HAP-1 (cell line): Measurements from ENCODE around the gene LAMA3.
"Not testable (repeated sequence)": the region's sequence is repeated elsewhere in the genome, so short reads cannot be mapped to it uniquely, and the experiment has no call there.

ENCODE experiments used
- DNase-seq, 2 experiments: peaks; one replicate each; pipeline ENCODE4 v3.0.0-alpha.2; 2016 to 2020; ENCODE audit warnings: low spot score in 2 of 2
- H3K27me3 ChIP-seq: fragments of 250-450 bp; sonication (Bioruptor Pico); 2 replicates; pipeline ENCODE4 v1.5.1; 2020; ENCODE audit warnings: low read depth, mild to moderate bottlenecking, moderate library complexity
- H3K36me3 ChIP-seq: fragments of 250-450 bp; sonication (Bioruptor Pico); replicated peaks from 2 replicates; pipeline ENCODE4 v1.5.1; 2020; ENCODE audit warnings: mild to moderate bottlenecking
- H3K4me1 ChIP-seq: fragments of 250-450 bp; sonication (Bioruptor Pico); 2 replicates; pipeline ENCODE4 v1.5.1; 2020; ENCODE audit warnings: mild to moderate bottlenecking
- H3K4me3 ChIP-seq: fragments of 250-450 bp; sonication (Bioruptor Pico); 2 replicates; pipeline ENCODE4 v1.5.1; 2020; ENCODE audit warnings: mild to moderate bottlenecking, moderate library complexity
- H3K9me3 ChIP-seq: fragments of 250-450 bp; sonication (Bioruptor Pico); 2 replicates; pipeline ENCODE4 v1.5.1; 2020; ENCODE audit warnings: mild to moderate bottlenecking, moderate library complexity
- in situ Hi-C: fragments of 300-500 bp; cut with MboI; formaldehyde crosslinking; loops from 3 replicates; pipeline ENCODE4 v1.14.3; 2020; ENCODE audit warnings: low sequenced_read_pairs, inconsistent platforms, mixed read lengths

Gene LAMA3

GRCh38 chr18:23704806-23705205 lies 15.6 kb downstream of the LAMA3 start:
- H3K4me1 ChIP-seq: no peaks in the 10 kb centered on the region
- H3K27me3 ChIP-seq: no peaks in the 10 kb centered on the region
- H3K9me3 ChIP-seq: no peaks in the 10 kb centered on the region
- no peak overlapping the region for H3K4me3 ChIP-seq
- no peak for DNase-seq
- in situ Hi-C loops: no loop called here
- H3K36me3 ChIP-seq: no peaks in the 10 kb centered on the region

GRCh38 chr18:23706971-23707640 lies 17.9 kb downstream of the LAMA3 start:
- DNase-seq: no peak
- Histone ChIP-seq H3K4me1 (no peaks in the 10 kb centered on the region), H3K9me3 (no peaks in the 10 kb centered on the region), H3K27me3 (no peaks in the 10 kb centered on the region), H3K4me3 (no peak overlapping the region), H3K36me3 (no peaks in the 10 kb centered on the region)
- in situ Hi-C loops: no loop called here

GRCh38 chr18:23710068-23710527 lies 20.8 kb downstream of the LAMA3 start:
- no peak overlapping the region for H3K4me3 ChIP-seq
- H3K36me3 ChIP-seq: no peaks in the 10 kb centered on the region
- H3K4me1 ChIP-seq: no peaks in the 10 kb centered on the region
- in situ Hi-C loops: no loop called here
- DNase-seq: no peak
- no peaks in the 10 kb centered on the region for H3K9me3 ChIP-seq
- H3K27me3 ChIP-seq: no peaks in the 10 kb centered on the region

GRCh38 chr18:23710946-23711345 lies 21.7 kb downstream of the LAMA3 start:
- no peaks in the 10 kb centered on the region for H3K36me3 ChIP-seq
- no peaks in the 10 kb centered on the region for H3K27me3 ChIP-seq
- in situ Hi-C loops: no loop called here
- DNase-seq: no peak
- H3K9me3 ChIP-seq: no peaks in the 10 kb centered on the region
- no peak overlapping the region for H3K4me3 ChIP-seq
- H3K4me1 ChIP-seq: no peaks in the 10 kb centered on the region

GRCh38 chr18:23711426-23711825 lies 22.2 kb downstream of the LAMA3 start:
- Histone ChIP-seq H3K36me3 (no peaks in the 10 kb centered on the region), H3K4me3 (no peak overlapping the region), H3K4me1 (no peaks in the 10 kb centered on the region), H3K9me3 (no peaks in the 10 kb centered on the region), H3K27me3 (no peaks in the 10 kb centered on the region)
- in situ Hi-C loops: no loop called here
- DNase-seq: no peak

GRCh38 chr18:23712445-23712844 lies 23.2 kb downstream of the LAMA3 start:
- H3K27me3 ChIP-seq: no peaks in the 10 kb centered on the region
- H3K9me3 ChIP-seq: no peaks in the 10 kb centered on the region
- no peak overlapping the region for H3K4me3 ChIP-seq
- in situ Hi-C loops: no loop called here
- no peaks in the 10 kb centered on the region for H3K36me3 ChIP-seq
- no peaks in the 10 kb centered on the region for H3K4me1 ChIP-seq
- DNase-seq: no peak

GRCh38 chr18:23714576-23714975 lies 25.3 kb downstream of the LAMA3 start:
- H3K27me3 ChIP-seq: no peaks in the 10 kb centered on the region
- DNase-seq: no peak
- H3K9me3 ChIP-seq: no peaks in the 10 kb centered on the region
- no peaks in the 10 kb centered on the region for H3K4me1 ChIP-seq
- no peak overlapping the region for H3K4me3 ChIP-seq
- in situ Hi-C loops: no loop called here
- no peaks in the 10 kb centered on the region for H3K36me3 ChIP-seq

- in situ Hi-C loops, H3K9me3 ChIP-seq, H3K27me3 ChIP-seq, H3K36me3 ChIP-seq, H3K4me1 ChIP-seq, DNase-seq, H3K4me3 ChIP-seq: not testable (repeated sequence)
These were observed 26.8 kb downstream of the LAMA3 start for GRCh38 chr18:23716079-23716478.

GRCh38 chr18:23716516-23716915 lies 27.3 kb downstream of the LAMA3 start:
- Histone ChIP-seq H3K27me3 (no peaks in the 10 kb centered on the region), H3K4me1 (no peaks in the 10 kb centered on the region), H3K9me3 (no peaks in the 10 kb centered on the region), H3K36me3 (no peaks in the 10 kb centered on the region), H3K4me3 (no peak overlapping the region)
- DNase-seq: no peak
- in situ Hi-C loops: no loop called here

- no peaks in the 10 kb centered on the region for H3K27me3 ChIP-seq
- no peak for DNase-seq
- H3K4me1 ChIP-seq: no peaks in the 10 kb centered on the region
- in situ Hi-C loops: no loop called here
- no peaks in the 10 kb centered on the region for H3K36me3 ChIP-seq
- no peaks in the 10 kb centered on the region for H3K9me3 ChIP-seq
- H3K4me3 ChIP-seq: no peak overlapping the region
These were observed 27.7 kb downstream of the LAMA3 start for GRCh38 chr18:23716966-23717365.

- no peaks in the 10 kb centered on the region for H3K27me3 ChIP-seq
- H3K4me1 ChIP-seq: no peaks in the 10 kb centered on the region
- no peaks in the 10 kb centered on the region for H3K36me3 ChIP-seq
- in situ Hi-C loops: no loop called here
- no peak overlapping the region for H3K4me3 ChIP-seq
- no peak for DNase-seq
- H3K9me3 ChIP-seq: no peaks in the 10 kb centered on the region
These were observed 29.0 kb downstream of the LAMA3 start for GRCh38 chr18:23718243-23718720.

- H3K9me3 ChIP-seq: no peaks in the 10 kb centered on the region
- in situ Hi-C loops: no loop called here
- H3K27me3 ChIP-seq: no peaks in the 10 kb centered on the region
- no peaks in the 10 kb centered on the region for H3K36me3 ChIP-seq
- H3K4me1 ChIP-seq: no peaks in the 10 kb centered on the region
- DNase-seq: no peak
- no peak overlapping the region for H3K4me3 ChIP-seq
These were observed 29.5 kb downstream of the LAMA3 start for GRCh38 chr18:23718731-23719130.

GRCh38 chr18:23719634-23720201 lies 30.5 kb downstream of the LAMA3 start:
- Histone ChIP-seq H3K4me3 (no peak overlapping the region), H3K36me3 (no peaks in the 10 kb centered on the region), H3K4me1 (no peaks in the 10 kb centered on the region), H3K9me3 (no peaks in the 10 kb centered on the region), H3K27me3 (no peaks in the 10 kb centered on the region)
- DNase-seq: no peak
- in situ Hi-C loops: no loop called here

GRCh38 chr18:23721696-23722480 lies 32.6 kb downstream of the LAMA3 start:
- Histone ChIP-seq H3K4me3 (no peak overlapping the region), H3K4me1 (no peaks in the 10 kb centered on the region), H3K27me3 (no peaks in the 10 kb centered on the region), H3K9me3 (no peaks in the 10 kb centered on the region), H3K36me3 (no peaks in the 10 kb centered on the region)
- in situ Hi-C loops: no loop called here
- DNase-seq: no peak
